Sigmoid colon (tissue), 4 donors: Measurements from ENCODE around the gene ADORA2B.

Experiments used
- EP300 ChIP-seq, 4 donors: sonication (generic); formaldehyde crosslinking; IDR thresholded peaks; one replicate each; pipeline ENCODE4 v1.6.1; 2017; ENCODE audit warnings: antibody characterized with exemption in 4 of 4
- POLR2A ChIP-seq, 2 donors: fragments of 450-650 bp; IDR thresholded peaks; one replicate each; pipeline ENCODE4 v1.6.1; 2016; ENCODE audit warnings: antibody characterized with exemption in 2 of 2, mild to moderate bottlenecking in 2 of 2, moderate library complexity in 2 of 2
- POLR2AphosphoS5 ChIP-seq, 4 donors: sonication (generic); formaldehyde crosslinking; IDR thresholded peaks; one replicate each; pipeline ENCODE4 v1.6.1; 2017; ENCODE audit warnings: antibody characterized with exemption in 4 of 4
- TF ChIP-seq, protein P1 (sequence below), 4 experiments: fragments of 450-650 bp in 3 of 4; fragments of 200-600 bp in 1 of 4; IDR thresholded peaks; one replicate each; pipeline ENCODE4 v1.5.1; 2016 to 2019; ENCODE audit warnings: antibody characterized with exemption in 4 of 4, mild to moderate bottlenecking in 3 of 4, moderate library complexity in 2 of 4

DNA sequence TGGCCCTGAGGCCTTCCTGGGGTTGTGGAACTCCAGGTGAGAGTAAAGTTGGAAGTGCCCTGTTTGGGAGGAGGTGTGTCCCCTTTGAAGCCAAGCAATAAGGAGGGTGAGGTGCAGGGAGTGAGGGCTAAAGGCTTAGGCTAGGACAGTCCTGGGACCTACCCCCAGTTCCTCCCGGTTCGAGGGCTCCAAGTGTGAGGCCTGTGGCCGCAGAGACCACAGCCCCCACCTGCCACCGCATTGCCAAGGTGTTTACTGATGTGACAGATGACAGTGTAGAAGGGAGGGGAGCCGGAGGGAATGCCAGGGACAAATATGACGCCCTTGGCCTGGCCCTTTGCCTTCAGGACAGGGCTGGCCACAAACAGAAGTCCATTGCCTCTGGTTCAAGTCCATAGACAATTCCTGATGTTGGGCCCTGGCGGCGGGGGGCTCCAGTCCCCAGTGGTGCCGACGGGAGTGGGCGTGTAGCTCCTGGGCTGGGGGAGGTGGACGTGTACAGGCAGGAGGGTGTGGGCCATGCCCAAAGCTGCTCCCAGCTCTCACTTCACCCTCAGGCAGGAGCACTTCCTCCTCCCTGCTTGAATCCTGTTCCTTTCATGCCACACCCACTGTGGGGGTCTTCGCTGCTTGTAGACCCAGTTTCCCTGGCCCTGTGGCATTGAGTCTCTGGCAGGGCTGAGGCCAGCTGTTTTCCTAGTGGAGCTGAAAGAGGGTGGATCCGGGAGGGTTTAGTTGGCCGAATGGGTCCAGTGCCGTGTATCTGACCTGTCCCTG lies 3.2 kb downstream of the ADORA2B start:
- TF ChIP-seq, protein P1, sequence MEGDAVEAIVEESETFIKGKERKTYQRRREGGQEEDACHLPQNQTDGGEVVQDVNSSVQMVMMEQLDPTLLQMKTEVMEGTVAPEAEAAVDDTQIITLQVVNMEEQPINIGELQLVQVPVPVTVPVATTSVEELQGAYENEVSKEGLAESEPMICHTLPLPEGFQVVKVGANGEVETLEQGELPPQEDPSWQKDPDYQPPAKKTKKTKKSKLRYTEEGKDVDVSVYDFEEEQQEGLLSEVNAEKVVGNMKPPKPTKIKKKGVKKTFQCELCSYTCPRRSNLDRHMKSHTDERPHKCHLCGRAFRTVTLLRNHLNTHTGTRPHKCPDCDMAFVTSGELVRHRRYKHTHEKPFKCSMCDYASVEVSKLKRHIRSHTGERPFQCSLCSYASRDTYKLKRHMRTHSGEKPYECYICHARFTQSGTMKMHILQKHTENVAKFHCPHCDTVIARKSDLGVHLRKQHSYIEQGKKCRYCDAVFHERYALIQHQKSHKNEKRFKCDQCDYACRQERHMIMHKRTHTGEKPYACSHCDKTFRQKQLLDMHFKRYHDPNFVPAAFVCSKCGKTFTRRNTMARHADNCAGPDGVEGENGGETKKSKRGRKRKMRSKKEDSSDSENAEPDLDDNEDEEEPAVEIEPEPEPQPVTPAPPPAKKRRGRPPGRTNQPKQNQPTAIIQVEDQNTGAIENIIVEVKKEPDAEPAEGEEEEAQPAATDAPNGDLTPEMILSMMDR (IDR thresholded peaks at IDR 0.05): no peak
- TF ChIP-seq POLR2AphosphoS5 (IDR thresholded peaks at IDR 0.05) (no peak), POLR2A (IDR thresholded peaks at IDR 0.05) (no peak), EP300 (IDR thresholded peaks at IDR 0.05) (no peak)
